ENCODE measurements around the gene CELF2. TPM values are rescaled to one million over a fixed set of nuclear protein-coding genes. Genes with fewer than 3 reads are reported as not detected.

CELF2 gene
- total RNA-seq, 2 donors from 2014 or later: 28.4 to 33.7 TPM

- no peak for DNase-seq
- intact Hi-C loops (cut with DNase I, micrococcal nuclease): no loop called here
- no peak for ATAC-seq
Observed at GRCh38 chr10:11193001-11193551, 175.4 kb downstream of the CELF2 start.

GRCh38 chr10:11194859-11195586, 177.4 kb downstream of the CELF2 start:
- intact Hi-C loops (cut with DNase I, micrococcal nuclease): no loop called here
- ATAC-seq: no peak
- no peak for DNase-seq

GRCh38 chr10:11195623-11196022, 178.0 kb downstream of the CELF2 start:
- ATAC-seq: no peak
- no peak for DNase-seq
- intact Hi-C loops (cut with DNase I, micrococcal nuclease): no loop called here

GRCh38 chr10:11197266-11197712, 179.6 kb downstream of the CELF2 start:
- intact Hi-C loops (cut with DNase I, micrococcal nuclease): no loop called here
- ATAC-seq (peak; percentile 97), DNase-seq (peak; percentile 57 to 59)

- DNase-seq: no peak
- intact Hi-C loops (cut with DNase I, micrococcal nuclease): no loop called here
- ATAC-seq: peak; percentile 46
Observed at GRCh38 chr10:11197878-11198277, 180.2 kb downstream of the CELF2 start.

GRCh38 chr10:11201911-11202310, 184.2 kb downstream of the CELF2 start:
- DNase-seq (no peak), ATAC-seq (no peak)
- intact Hi-C loops (cut with DNase I, micrococcal nuclease): no loop called here

GRCh38 chr10:11204351-11204942, 186.8 kb downstream of the CELF2 start:
- ATAC-seq: no peak
- intact Hi-C loops (cut with DNase I, micrococcal nuclease): no loop called here
- no peak for DNase-seq

- intact Hi-C loops (cut with DNase I, micrococcal nuclease): no loop called here
- no peak for DNase-seq
- ATAC-seq: no peak
Observed at GRCh38 chr10:11205030-11205772, 187.5 kb downstream of the CELF2 start.

GRCh38 chr10:11206676-11207559, 189.2 kb downstream of the CELF2 start:
- intact Hi-C loops (cut with DNase I, micrococcal nuclease): no loop called here
- DNase-seq (no peak), ATAC-seq (no peak)

- intact Hi-C loops (cut with DNase I, micrococcal nuclease): no loop called here
- no peak for ATAC-seq
- no peak for DNase-seq
Observed at GRCh38 chr10:11207560-11207844, 189.8 kb downstream of the CELF2 start.

- no peak for DNase-seq
- intact Hi-C loops (cut with DNase I, micrococcal nuclease): no loop called here
- no peak for ATAC-seq
Observed at GRCh38 chr10:11208243-11208642, 190.6 kb downstream of the CELF2 start.

- DNase-seq (no peak), ATAC-seq (no peak)
- intact Hi-C loops (cut with DNase I, micrococcal nuclease): no loop called here
Observed at GRCh38 chr10:11208908-11209829, 191.5 kb downstream of the CELF2 start.

- intact Hi-C loops (cut with DNase I, micrococcal nuclease): no loop called here
- no peak for DNase-seq
- ATAC-seq: peak; percentile 13
Observed at GRCh38 chr10:11209830-11210181, 192.1 kb downstream of the CELF2 start.

GRCh38 chr10:11210211-11210922, 192.7 kb downstream of the CELF2 start:
- peak; percentile 94 for ATAC-seq
- intact Hi-C loops (cut with DNase I, micrococcal nuclease): no loop called here
- peak in 1 of 2 donors; percentile 34 for DNase-seq

- intact Hi-C loops (cut with DNase I, micrococcal nuclease): no loop called here
Observed at GRCh38 chr10:11212288-11213085, 194.8 kb downstream of the CELF2 start.

GRCh38 chr10:11213137-11213536, 195.5 kb downstream of the CELF2 start:
- intact Hi-C loops (cut with DNase I, micrococcal nuclease): no loop called here
- DNase-seq (no peak), ATAC-seq (no peak)

More at GRCh38 chr10:11212288-11213085, 194.8 kb downstream of the CELF2 start:
- no peak for DNase-seq
- no peak for ATAC-seq

GRCh38 chr10:11214407-11214806, 196.7 kb downstream of the CELF2 start:
- no peak for ATAC-seq
- no peak for DNase-seq
- intact Hi-C loops (cut with DNase I, micrococcal nuclease): no loop called here

All from left colon (tissue), 2 donors.